Activated CD8-positive, alpha-beta memory T cell treated with anti-CD3 and anti-CD28 coated beads, Interleukin-2, amount 50 U/mL, for 4 hours (primary cell): Measurements from ENCODE around the gene CACFD1.

ENCODE experiments used
- DNase-seq: peaks from one replicate; pipeline ENCODE4 v3.0.0-alpha.2; 2020

Gene CACFD1

GRCh38 chr9:133485531-133486260 is 25.9 kb downstream of the CACFD1 start:
- DNase-seq, result no peak

DNA sequence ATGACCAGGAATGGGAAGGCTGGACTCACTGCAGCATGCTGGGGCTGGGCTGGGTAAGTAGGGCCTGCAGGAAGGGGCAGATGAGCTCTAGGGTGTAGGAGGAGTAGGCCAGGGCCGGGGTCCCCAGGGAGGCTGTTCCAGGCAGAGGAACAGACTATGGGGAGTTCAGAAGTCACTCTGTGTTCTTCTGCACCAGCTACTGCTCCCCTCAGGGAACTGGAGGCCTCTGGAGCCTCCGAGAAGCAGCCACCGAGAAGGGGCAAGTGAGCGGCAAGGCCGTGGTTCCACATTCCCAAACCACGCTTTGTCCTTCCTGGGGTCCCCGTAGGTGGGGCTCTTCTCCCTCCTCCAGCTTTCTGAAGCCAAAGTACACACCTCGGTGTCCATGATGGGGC is 27.6 kb downstream of the CACFD1 start:
- DNase-seq, result no peak

GRCh38 chr9:133488686-133489252 is 29.0 kb downstream of the CACFD1 start:
- no peak for DNase-seq

DNA sequence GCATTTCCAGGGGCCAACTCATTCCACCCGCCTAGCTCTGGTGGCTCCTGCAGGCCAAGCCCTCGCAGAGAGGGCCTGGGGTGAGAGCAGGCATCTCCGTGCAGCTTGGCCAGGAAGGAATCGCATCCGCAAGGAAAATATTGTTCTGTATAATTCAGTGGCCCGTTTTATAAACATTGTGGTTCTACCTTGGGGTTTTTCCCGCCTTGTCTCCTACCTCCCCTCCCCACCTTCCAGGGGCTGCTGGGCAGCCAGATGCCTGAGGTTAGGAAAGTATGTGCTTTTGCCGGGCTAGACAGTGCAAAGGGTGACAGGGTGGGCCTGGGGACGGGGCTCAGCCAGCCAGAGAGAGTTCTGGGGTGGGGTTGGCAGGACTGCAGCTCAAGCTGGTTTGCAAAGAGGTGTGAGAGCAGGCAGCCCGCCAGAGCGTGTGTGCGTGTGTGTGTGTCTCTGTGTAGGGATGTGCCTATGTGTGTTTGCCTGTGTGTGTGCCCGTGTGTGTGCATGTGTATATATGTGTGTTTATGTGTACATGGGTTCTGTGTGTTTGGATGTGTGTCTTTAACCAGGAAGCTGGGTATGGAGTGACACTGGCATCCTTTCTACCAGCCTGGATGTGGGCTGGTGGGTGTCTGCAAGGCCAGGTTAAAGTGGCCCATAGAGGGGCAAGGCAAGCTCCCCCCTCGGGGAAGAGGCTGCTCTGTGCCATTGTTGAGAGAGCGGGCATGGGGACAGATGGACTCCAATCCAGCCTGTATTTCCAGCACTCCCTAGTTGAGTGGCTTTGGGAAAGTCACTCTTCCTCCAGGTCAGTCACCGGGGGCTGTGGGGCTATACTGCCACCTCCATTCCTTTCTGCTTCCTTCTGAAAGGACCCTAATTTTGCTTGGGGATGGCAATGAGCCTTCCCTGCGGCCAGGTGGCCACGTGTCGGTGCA is 29.7 kb downstream of the CACFD1 start:
- no peak for DNase-seq

DNA sequence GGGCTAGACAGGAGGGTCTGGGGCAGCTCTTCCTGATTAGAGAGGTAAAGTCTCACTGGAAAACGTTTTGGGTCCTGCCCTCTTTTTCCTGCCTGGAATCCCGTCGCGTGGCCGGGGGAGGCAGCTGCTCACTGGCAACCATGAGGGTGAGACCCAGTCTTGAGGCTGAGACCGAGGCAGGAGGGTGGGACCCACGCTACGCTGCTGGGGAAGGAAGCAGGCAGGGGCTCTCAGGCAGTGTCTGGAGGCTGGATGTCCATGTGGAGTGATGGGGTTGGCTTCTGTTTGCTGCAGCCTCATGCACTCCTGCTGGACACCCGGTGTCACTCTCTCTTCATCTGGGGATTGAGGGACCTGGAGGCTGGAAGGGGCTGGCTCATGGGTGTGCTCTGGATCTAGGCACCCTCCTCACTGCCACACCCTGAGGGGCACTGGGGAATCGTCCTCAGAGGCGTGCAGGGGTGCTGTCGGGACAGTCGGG is 30.5 kb downstream of the CACFD1 start:
- DNase-seq, result no peak

- no peak for DNase-seq
Measured at GRCh38 chr9:133490865-133491655, 31.3 kb downstream of the CACFD1 start.

- no peak for DNase-seq
Measured at GRCh38 chr9:133491656-133491925, 31.8 kb downstream of the CACFD1 start.

DNA sequence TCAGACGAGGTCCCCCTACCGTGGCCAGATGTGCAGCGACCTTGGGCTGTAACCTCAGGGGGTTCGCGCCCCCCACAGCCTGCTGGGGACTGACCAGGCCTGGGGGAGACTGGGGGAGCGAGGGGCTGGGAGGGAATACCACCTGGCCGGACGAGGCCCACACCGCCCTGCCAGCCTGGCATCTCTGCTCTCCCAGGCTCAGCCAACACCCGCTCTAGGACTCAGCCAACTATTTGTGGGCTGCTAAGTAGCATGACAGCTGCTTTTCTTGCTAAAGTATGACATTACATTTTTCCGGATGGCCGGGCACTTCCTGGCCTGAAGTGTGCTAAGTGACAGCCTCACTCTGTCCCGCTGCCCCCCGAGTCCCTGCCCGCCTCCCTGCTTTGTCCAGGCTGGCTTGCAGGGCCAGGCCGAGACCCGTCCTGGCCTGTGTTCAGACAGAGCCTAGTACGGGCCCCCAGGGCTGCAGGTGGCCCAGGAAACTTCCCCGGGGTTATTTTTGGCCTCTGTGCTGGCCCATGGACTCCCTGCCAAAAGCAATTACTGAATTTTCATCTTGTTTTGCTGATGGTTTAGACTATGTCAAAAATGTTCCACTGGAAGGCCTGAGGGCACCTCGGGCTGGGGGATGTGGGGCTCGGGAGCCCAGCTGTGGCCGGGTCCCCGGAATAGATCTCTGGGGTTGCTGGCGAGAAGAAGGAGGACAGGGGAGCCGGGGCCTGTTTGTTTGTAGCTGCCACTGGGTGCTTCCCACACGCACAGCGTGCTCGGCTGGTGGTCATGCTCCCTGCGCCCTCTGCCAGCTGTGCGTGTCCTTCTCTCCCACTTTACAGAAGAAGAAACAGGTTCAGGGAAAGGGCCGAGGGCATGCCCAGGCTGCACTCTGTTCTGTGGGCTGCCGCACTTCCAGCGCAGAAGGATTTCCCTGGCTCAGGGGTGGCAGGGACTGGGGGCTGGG is 32.6 kb downstream of the CACFD1 start:
- DNase-seq, result no peak

GRCh38 chr9:133493428-133493827 is 33.6 kb downstream of the CACFD1 start:
- no peak for DNase-seq

DNA sequence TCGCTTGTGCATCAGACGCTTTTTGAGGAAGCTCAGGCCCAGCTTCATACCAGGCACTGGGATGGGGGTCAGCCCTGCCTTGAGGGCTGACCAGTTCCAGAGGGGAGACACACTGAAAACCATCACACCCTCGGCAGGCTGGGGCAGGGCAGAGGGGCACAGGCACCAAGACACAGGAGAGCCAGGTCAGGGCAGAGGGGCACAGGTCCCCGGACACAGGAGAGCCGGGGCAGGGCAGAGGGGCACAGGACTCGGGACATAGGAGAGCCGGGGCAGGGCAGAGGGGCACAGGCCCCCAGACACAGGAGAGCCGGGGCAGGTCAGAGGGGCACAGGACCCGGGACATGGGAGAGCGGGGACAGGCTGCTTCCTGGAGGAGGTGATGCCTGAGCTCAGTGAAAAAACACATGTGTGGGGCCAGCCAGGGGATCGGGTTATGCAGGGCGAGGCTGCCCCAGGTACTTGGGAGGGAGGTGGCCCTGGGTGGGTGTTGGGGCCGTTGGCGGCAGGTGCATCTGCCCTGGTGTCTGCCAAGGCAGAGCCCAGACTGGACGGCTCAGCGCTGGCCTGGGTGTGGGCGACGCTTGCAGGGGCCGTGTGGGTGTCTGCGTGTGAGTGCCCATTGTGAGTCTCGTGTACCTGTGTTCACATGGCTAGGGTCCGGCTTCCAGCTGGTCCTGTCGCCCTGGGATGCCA is 34.2 kb downstream of the CACFD1 start:
- no peak for DNase-seq

- DNase-seq, result no peak
Measured at GRCh38 chr9:133494636-133495326, 35.0 kb downstream of the CACFD1 start.

DNA sequence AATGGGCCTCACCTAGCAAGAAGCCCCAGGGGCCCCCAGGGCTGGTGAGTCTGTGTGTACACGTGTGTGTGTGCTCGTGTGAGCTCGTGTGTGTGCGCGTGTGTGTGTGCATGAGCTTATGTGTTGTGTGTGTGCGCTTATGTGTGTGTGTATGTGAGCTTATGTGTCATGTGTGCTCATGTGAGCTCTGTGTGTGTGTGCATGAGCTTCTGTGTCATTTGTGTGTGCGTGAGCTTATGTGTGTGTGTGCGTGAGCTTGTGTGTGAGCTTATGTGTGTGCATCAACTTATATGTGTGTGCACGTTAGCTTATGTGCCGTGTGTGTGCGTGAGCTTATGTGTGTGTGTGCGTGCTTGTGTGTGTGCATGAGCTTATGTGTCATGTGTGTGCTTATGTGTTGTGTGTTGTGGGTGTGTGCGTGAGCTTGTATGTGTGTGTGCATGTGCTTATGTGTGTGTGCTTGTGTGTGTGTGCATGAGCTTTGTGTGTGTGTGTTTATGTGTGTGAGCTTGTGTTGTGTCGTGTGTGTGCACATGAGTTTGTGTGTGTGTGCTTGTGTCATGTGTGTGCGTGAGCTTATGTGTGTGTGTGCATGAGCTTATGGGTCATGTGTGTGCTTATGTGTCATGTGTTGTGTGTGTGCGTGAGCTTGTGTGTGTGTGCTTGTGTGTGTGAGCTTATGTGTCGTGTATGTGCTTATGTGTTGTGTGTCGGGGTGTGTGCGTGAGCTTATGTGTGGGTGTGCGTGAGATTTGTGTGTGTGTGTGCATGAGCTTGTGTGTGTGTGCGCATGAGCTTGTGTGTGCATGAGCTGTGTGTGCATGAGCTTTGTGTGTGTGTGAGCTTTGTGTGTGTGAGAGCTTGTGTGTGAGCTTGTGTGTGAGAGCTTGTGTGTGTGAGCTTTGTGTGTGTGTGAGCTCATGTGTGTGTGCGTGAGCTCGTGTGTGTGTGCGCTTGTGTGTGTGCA is 35.8 kb downstream of the CACFD1 start:
- no peak for DNase-seq

DNA sequence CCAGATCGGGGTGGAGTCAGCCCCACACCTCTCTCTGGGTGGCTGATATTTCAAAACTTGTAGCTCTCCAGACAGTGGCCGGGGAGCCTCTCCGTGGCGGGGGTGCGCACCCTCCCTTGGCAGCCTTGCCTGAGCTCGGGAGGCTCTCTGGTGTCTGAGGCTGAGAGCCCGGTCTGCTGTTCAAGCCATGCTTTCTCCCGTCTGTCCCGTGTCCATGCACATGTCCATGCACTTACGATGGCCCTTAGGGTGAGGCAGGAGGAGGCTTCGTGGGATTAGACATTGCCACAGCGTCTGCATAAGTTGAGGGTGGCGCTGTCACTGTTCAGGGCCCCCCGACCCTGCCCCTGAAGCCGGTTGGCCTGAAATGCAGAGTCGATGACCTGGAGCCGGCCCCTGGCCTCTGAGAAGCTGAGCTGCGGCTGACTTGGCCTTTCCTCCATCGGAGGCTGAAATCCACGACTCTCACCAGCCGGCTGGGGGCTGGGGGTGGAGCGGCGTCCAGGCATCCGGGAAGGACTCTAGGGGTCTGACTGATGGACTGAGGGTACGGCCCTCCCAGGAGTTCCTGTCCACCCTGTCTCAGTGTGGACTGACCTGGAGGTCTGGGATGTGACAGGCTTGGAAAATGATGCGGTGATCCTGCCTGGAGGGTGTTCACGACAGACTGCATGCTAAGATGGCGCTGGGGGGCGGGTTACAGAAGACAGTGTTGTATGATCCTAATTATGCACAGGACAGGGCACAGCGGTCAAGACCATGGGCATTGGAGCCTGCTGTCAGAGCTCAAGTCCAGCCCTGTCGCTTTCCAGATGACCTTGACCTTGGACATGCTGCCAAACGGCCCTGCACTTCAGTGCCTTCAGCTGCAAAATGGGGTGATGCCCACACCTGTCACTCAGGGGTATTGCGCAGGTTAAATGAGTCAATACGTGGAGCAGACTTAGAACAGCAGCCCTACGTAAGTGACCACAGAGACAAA is 37.4 kb downstream of the CACFD1 start:
- DNase-seq, result no peak

GRCh38 chr9:133499132-133499891 is 39.5 kb downstream of the CACFD1 start:
- DNase-seq, result no peak

DNA sequence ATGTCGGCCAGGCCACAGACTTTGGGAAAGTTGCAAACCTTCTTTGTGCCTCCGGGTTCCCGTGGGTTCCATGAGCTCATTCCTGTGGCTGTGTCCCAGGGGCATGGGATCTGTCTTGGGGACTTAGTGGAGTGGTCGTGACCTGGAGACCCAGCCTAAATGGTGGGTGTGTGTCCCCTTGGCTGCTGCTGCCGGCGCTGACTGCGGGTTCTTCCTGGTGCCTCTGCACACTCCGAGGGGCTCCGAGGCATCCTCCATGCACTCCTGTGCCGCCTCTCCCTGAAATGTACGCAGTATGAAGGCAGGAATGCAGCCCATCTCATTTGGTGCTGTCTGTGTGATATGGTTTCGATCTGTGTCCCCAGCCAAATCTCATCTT is 40.1 kb downstream of the CACFD1 start:
- DNase-seq, result no peak

DNA sequence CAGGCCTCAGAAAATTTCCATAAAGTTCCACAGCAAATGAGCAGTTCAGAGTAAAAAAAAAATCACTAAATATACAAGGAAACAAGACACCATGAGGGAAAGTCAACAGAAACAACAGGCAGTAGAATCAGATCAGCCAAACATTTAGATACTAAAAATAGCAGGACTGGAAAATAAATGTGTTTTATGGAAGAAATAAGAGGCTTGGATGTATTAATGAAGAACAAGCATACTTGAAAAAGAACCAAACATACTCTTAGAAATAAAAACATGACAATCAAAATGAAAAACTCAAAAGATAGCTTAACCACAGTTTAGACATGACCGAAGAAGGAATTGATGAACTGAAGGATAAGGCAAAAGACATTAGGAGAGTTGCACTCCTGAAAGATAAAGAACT is 42.3 kb downstream of the CACFD1 start:
- DNase-seq, result no peak

GRCh38 chr9:133505186-133505830 is 45.5 kb downstream of the CACFD1 start:
- DNase-seq, result no peak
